CD4-positive, alpha-beta T cell (primary cell): Measurements from ENCODE around the gene AFF2. TPM values are rescaled to one million over a fixed set of nuclear protein-coding genes. Genes with fewer than 3 reads are reported as not detected.

Source experiments
- ATAC-seq: fragments of 200-7000 bp; cut with Tn5 transposase; one replicate; pipeline ENCODE4 v1.10.0; 2022; ENCODE audit warnings: mild to moderate bottlenecking; ENCODE audit not compliant: poor library complexity
- CTCF ChIA-PET: fragments of 350-600 bp; sonication (Branson Sonifier 250); formaldehyde crosslinking; loops from one replicate; lab custom pipeline; 2021; ENCODE audit warnings: antibody characterized with exemption, inconsistent platforms; lab: Charles Lee
- POLR2A ChIA-PET: fragments of 350-600 bp; sonication (Branson Sonifier 250); formaldehyde crosslinking; loops from one replicate; lab custom pipeline; 2021; ENCODE audit warnings: antibody characterized with exemption, inconsistent platforms; lab: Charles Lee
- DNase-seq, 14 experiments: peaks; one replicate each; pipeline ENCODE4 v3.0.0-alpha.2; 2013 to 2020; ENCODE audit warnings: mixed read lengths in 2 of 14
- H3K27ac ChIP-seq, 2 donors: one replicate each; pipeline versions ENCODE4 v1.5.1 to v1.7.0; 2013; ENCODE audit warnings: low read length in 2 of 2, low read depth in 1 of 2, mild to moderate bottlenecking in 1 of 2
- H3K27me3 ChIP-seq, 2 experiments: 1 replicate in 1 of 2; 2 replicates in 1 of 2; pipeline versions ENCODE4 v1.6.1 to v1.7.0; 2013; ENCODE audit warnings: low read length in 2 of 2, control low read depth in 1 of 2, mild to moderate bottlenecking in 1 of 2, moderate library complexity in 1 of 2; ENCODE audit not compliant: insufficient read depth in 2 of 2, control insufficient read depth in 1 of 2
- H3K36me3 ChIP-seq: one replicate; pipeline ENCODE4 v1.6.1; 2013; ENCODE audit warnings: low read length, control low read depth; ENCODE audit not compliant: insufficient read depth
- H3K4me1 ChIP-seq: one replicate; pipeline ENCODE4 v1.6.1; 2013; ENCODE audit warnings: low read length, control low read depth; ENCODE audit not compliant: insufficient read depth
- H3K4me3 ChIP-seq: one replicate; pipeline ENCODE4 v1.5.1; 2013; ENCODE audit warnings: mild to moderate bottlenecking, low read length, moderate library complexity
- H3K9me3 ChIP-seq, 2 experiments: 1 replicate in 1 of 2; 2 replicates in 1 of 2; pipeline versions ENCODE4 v1.6.1 to v1.7.0; 2013; ENCODE audit warnings: low read length in 2 of 2, mild to moderate bottlenecking in 2 of 2, control low read depth in 1 of 2, moderate library complexity in 1 of 2; ENCODE audit not compliant: control insufficient read depth in 1 of 2, insufficient read depth in 1 of 2
- H3K27ac Mint-ChIP-seq: one replicate; pipeline ENCODE4 v1.8.0; 2020; ENCODE audit warnings: mixed read lengths
- H3K27me3 Mint-ChIP-seq: one replicate; pipeline ENCODE4 v1.8.0; 2021; ENCODE audit warnings: mixed read lengths
- H3K36me3 Mint-ChIP-seq: one replicate; pipeline ENCODE4 v1.8.0; 2021; ENCODE audit warnings: low read depth, mixed read lengths
- H3K4me1 Mint-ChIP-seq: one replicate; pipeline ENCODE4 v1.8.0; 2021; ENCODE audit warnings: low read depth, mixed read lengths
- H3K4me3 Mint-ChIP-seq: one replicate; pipeline ENCODE4 v1.8.0; 2020; ENCODE audit warnings: mild to moderate bottlenecking, mixed read lengths
- H3K9me3 Mint-ChIP-seq: one replicate; pipeline ENCODE4 v1.8.0; 2020; ENCODE audit warnings: mixed read lengths
- intact Hi-C, 2 experiments: fragments of 100-400 bp; cut with DNase I in 1 of 2; cut with micrococcal nuclease in 1 of 2; formaldehyde crosslinking; loops; one replicate each; pipeline versions ENCODE4 v1.15.1 to v1.9.0; 2023 to 2025; cut with DNase I, micrococcal nuclease
- total RNA-seq, 174 experiments: library from RNA in 2 of 174; stranded (reverse) in 2 of 174; gene quantifications; one replicate each; pipeline ENCODE4 v1.2.3 and lab custom pipeline; 2021 to 2026
- TF ChIP-seq, protein P1 (sequence below): fragments of 200-600 bp; IDR thresholded peaks from one replicate; pipeline ENCODE4 v1.8.0; 2022; ENCODE audit warnings: antibody characterized with exemption, mild to moderate bottlenecking

Gene AFF2
- total RNA-seq, 2 experiments from 2014 or later = 5.9 to 6.2 TPM

GRCh38 chrX:148785256-148785655, 284.8 kb downstream of the AFF2 start:
- no peak overlapping the region for H3K4me3 Mint-ChIP-seq
- TF ChIP-seq, protein P1, sequence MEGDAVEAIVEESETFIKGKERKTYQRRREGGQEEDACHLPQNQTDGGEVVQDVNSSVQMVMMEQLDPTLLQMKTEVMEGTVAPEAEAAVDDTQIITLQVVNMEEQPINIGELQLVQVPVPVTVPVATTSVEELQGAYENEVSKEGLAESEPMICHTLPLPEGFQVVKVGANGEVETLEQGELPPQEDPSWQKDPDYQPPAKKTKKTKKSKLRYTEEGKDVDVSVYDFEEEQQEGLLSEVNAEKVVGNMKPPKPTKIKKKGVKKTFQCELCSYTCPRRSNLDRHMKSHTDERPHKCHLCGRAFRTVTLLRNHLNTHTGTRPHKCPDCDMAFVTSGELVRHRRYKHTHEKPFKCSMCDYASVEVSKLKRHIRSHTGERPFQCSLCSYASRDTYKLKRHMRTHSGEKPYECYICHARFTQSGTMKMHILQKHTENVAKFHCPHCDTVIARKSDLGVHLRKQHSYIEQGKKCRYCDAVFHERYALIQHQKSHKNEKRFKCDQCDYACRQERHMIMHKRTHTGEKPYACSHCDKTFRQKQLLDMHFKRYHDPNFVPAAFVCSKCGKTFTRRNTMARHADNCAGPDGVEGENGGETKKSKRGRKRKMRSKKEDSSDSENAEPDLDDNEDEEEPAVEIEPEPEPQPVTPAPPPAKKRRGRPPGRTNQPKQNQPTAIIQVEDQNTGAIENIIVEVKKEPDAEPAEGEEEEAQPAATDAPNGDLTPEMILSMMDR = no peak
- ChIA-PET POLR2A (no interaction called here), CTCF (no interaction called here)
- Histone ChIP-seq H3K36me3 (no peaks in the 10 kb centered on the region), H3K4me1 (no peaks in the 10 kb centered on the region), H3K9me3 (no peaks in the 10 kb centered on the region), H3K27ac (no peak overlapping the region), H3K4me3 (no peak overlapping the region), H3K27me3 (no peaks in the 10 kb centered on the region)
- H3K9me3 Mint-ChIP-seq = no peaks in the 10 kb centered on the region
- no peaks in the 10 kb centered on the region for H3K36me3 Mint-ChIP-seq
- ATAC-seq (no peak), DNase-seq (no peak)
- no peaks in the 10 kb centered on the region for H3K4me1 Mint-ChIP-seq
- H3K27ac Mint-ChIP-seq = no peak overlapping the region
- no peaks in the 10 kb centered on the region for H3K27me3 Mint-ChIP-seq
- intact Hi-C loops = no loop called here

DNA sequence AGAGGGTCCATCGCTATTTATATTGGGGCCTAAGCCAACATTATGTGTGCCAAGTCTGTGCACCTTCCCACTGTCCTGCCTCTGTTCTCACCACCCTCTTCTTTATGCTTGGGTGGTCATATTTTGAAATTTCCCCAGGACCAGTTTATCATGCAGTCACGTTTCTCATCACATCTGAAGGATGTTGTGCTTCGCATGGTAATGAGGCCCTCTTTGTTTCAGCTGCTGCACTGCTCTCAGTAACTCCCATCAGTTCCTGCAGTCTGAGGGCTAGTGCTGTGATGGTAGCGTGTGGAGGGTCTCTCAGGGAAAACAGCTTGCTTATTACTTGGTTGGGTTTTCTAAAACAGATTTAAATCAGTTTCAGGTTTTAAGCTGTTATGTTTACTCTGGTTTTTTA, 288.0 kb downstream of the AFF2 start:
- no peak for DNase-seq
- Histone ChIP-seq H3K4me3 (no peak overlapping the region), H3K27me3 (no peaks in the 10 kb centered on the region), H3K27ac (no peak overlapping the region), H3K9me3 (no peaks in the 10 kb centered on the region), H3K4me1 (no peaks in the 10 kb centered on the region), H3K36me3 (no peaks in the 10 kb centered on the region)
- Mint-ChIP-seq H3K27ac (no peak overlapping the region), H3K4me1 (no peaks in the 10 kb centered on the region), H3K27me3 (no peaks in the 10 kb centered on the region), H3K9me3 (no peaks in the 10 kb centered on the region), H3K4me3 (no peak overlapping the region), H3K36me3 (no peaks in the 10 kb centered on the region)
- ChIA-PET POLR2A (no interaction called here), CTCF (no interaction called here)
- ATAC-seq = no peak
- intact Hi-C loops = no loop called here
- TF ChIP-seq, protein P1 = no peak

- TF ChIP-seq, protein P1 = no peak
- Histone ChIP-seq H3K9me3 (no peaks in the 10 kb centered on the region), H3K36me3 (no peaks in the 10 kb centered on the region), H3K27ac (no peak overlapping the region), H3K4me3 (no peak overlapping the region), H3K4me1 (no peaks in the 10 kb centered on the region), H3K27me3 (no peaks in the 10 kb centered on the region)
- DNase-seq = no peak
- ATAC-seq = no peak
- H3K4me3 Mint-ChIP-seq = no peak overlapping the region
- no peaks in the 10 kb centered on the region for H3K9me3 Mint-ChIP-seq
- no peaks in the 10 kb centered on the region for H3K36me3 Mint-ChIP-seq
- intact Hi-C loops = no loop called here
- ChIA-PET POLR2A (no interaction called here), CTCF (no interaction called here)
- H3K27ac Mint-ChIP-seq = no peak overlapping the region
- no peaks in the 10 kb centered on the region for H3K4me1 Mint-ChIP-seq
- no peaks in the 10 kb centered on the region for H3K27me3 Mint-ChIP-seq
Observed at GRCh38 chrX:148794350-148794749, 293.9 kb downstream of the AFF2 start.
